Stimulated activated CD8-positive, alpha-beta memory T cell treated with anti-CD3 and anti-CD28 coated beads, Interleukin-2, amount 100 ng/mL, for 1 hour (primary cell): ENCODE measurements around the gene CYP3A5.
"Not testable (repeated sequence)": the region's sequence is repeated elsewhere in the genome, so short reads cannot be mapped to it uniquely, and the experiment has no call there.

Experiments
- DNase-seq, 2 donors: peaks; one replicate each; pipeline ENCODE4 v3.0.0-alpha.2; 2020; ENCODE audit warnings: low read depth in 2 of 2

The CYP3A5 gene

DNA sequence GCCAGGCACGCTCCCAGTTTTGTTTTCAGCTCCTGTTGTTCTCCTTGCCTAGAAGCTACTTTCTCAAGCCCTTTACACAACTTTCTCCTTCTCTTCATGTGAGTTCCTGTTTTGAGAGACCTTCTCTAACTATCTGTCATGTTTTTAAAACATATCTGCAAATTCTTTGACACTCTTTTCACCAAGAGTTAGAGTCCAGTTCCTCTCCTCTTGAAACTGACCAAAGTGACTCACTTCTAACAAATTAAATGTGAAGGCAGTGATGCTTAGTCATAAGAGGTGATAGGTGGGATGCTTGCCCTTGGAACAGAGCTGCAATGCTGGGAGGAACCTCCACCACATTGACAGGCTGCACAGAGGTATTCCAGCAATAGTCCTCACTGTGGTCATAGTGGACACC, 37.8 kb downstream of the CYP3A5 start:
- no peak for DNase-seq

GRCh38 chr7:99639267-99639666, 40.5 kb downstream of the CYP3A5 start:
- DNase-seq = no peak

GRCh38 chr7:99638731-99639130, 41.1 kb downstream of the CYP3A5 start:
- DNase-seq = no peak

- DNase-seq = not testable (repeated sequence)
Measured at GRCh38 chr7:99637414-99637813, 42.4 kb downstream of the CYP3A5 start.

DNA sequence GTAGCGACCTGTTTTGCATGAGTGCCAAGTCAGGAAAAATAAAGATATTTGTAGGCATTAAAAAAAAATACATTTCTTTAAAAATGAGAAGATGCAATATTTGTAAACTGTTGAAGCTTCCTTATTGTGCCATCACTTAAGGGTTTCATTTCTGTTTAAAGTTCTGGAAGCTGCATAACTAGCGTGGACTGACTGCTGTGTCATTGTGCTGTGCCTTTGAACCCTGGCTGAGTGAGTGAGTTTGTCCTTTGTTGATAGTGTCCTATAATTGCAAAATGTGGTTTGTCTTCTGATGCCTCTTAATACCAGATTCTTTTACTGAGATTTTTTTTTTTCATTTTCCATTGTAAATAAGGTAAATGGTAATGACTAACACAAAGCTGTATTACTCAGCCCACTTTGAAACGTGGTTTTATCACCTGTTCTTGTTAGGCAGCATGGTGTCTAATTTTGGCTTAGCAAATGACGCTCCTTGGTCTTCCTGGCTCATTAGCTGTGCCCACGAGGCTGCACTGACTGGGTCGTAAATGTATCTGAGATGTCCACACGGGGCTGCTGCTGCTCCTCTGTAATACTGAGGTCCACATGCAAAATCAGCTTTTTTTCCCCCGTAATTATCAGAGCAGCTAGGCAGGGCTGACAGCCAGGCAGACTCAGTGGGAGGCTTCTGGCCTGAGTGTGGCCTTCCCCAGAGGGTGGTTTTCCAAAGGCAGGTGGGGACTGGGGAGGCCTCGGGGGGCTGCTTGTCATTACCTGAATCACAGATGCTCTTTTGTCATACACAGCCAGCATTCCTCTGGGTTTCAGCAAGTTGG, 48.3 kb downstream of the CYP3A5 start:
- no peak for DNase-seq

DNA sequence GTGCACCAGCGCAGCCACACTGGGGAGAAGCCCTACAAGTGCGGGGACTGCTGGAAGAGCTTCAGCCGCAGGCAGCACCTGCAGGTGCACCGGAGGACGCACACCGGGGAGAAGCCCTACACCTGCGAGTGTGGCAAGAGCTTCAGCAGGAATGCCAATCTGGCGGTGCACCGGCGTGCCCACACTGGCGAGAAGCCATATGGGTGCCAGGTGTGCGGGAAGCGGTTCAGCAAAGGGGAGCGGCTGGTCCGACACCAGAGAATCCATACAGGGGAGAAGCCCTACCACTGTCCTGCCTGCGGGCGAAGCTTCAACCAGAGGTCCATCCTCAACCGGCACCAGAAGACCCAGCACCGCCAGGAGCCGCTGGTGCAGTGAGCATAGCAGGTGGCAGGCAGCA, 50.2 kb downstream of the CYP3A5 start:
- no peak for DNase-seq

- DNase-seq = no peak
Measured at GRCh38 chr7:99628471-99629465, 51.0 kb downstream of the CYP3A5 start.

DNA sequence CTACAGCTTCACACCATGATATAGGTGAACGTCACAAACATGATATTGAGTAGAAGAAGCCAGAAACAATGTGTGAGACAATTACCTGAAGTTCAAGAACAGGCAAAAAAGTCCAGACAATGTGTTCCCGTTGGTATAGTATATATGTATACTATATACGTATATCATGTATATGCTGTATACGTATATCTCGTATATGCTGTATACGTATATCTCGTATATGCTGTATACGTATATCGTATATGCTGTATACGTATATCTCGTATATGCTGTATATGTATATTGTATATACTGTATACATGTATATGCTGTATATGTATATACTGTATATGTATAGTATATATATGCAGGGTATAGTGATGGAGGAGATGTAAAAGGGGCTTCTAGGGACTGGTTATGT, 52.3 kb downstream of the CYP3A5 start:
- DNase-seq = no peak

DNA sequence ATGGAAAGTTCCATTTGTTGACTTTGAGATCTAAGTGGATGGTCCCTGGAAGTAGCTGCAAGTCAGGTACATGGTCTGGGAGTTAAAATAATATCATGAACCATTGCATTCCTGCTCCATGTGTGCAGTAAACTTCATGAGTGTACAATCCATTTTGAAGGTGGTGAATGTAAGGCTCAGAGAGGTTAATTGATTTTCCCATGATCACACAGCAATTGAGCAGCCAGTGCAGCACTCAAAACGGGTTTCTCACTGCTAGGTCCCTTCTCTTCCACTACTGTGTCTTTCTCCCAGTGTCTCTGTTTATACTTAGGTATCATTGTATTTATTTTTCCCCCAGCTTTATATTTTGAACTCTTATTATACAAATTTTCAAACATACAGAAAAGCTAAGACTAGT, 53.1 kb downstream of the CYP3A5 start:
- DNase-seq = no peak

GRCh38 chr7:99625961-99626360, 53.8 kb downstream of the CYP3A5 start:
- no peak for DNase-seq

DNA sequence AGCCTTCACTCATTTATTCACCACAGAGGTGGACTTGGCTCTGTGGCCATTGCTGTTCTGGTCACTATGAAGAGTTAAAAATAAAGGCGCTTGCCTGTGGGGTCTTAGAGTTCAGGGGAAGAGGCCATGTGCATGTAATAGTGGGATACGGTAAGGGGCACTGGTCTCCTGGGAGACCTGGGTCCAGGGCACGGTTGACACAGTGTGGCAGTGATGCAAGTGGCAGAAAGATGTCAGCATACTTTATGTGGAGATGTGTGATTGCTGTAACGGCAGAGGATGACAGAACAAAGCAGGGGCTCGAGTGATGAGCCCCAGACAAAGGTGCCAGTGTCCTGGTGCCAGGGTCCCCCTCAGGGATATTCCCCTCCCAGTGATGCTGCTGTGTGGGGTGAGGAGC, 54.5 kb downstream of the CYP3A5 start:
- no peak for DNase-seq

- peak; percentile 40 to 41 for DNase-seq
Measured at GRCh38 chr7:99624484-99624883, 55.3 kb downstream of the CYP3A5 start.

GRCh38 chr7:99623702-99624447, 55.9 kb downstream of the CYP3A5 start:
- DNase-seq = no peak

- DNase-seq = no peak
Measured at GRCh38 chr7:99623091-99623693, 56.6 kb downstream of the CYP3A5 start.

DNA sequence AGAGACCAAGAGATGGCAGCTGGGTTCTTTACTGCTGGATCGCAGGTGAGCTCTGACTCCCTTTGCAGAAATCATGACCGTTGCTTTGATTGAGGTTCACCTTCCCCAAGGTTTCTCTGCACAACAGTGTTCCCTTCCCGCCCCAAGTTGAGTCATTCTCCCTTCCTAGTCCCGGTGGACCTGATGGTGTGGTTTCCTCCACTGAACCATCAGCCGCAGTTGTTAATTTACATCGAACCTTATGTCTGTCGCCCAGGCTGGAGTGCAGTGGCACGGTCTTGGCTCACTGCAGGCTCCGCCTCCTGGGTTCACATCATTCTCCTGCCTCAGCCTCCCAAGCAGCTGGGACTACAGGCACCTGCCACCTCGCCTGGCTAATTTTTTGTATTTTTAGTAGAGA, 57.2 kb downstream of the CYP3A5 start:
- DNase-seq = no peak

DNA sequence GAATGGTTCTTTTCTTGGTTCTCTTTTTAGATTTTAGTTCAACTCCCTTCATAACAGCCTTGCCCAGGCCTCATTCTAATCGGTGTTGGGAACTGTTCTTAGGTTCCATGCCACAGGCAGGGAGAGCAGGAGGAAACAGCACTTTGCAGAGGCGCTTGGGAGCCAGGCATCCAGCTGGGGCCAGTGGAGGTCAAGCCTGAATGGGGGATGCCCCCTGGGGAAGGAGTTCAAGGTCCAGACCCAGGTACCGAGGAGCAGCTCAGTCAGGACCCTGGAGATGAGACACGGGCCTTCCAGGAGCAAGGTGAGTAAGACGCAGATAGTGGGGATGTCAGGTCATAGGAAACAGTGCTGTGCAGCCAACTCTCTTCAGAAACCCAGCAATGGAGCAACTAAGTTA, 58.5 kb downstream of the CYP3A5 start:
- DNase-seq = no peak

DNA sequence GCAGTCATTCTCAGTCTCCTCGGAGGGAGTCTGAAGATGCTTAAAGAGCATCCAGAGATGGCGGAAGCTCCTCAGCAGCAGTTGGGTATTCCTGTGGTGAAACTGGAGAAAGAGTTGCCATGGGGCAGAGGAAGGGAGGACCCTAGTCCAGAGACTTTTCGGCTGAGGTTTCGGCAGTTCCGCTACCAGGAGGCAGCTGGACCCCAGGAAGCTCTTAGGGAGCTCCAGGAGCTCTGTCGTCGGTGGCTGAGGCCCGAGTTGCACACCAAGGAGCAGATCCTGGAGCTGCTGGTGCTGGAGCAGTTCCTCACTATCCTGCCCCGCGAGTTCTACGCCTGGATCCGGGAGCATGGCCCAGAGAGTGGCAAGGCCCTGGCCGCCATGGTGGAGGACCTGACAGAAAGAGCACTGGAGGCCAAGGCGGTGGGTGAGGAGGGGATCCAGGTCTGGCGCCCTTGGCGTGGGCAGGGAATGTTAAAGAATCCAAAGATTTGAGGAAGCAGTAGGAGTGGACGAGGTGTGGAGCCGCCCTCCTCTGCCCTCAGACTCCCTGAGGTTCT, 60.1 kb downstream of the CYP3A5 start:
- no peak for DNase-seq

DNA sequence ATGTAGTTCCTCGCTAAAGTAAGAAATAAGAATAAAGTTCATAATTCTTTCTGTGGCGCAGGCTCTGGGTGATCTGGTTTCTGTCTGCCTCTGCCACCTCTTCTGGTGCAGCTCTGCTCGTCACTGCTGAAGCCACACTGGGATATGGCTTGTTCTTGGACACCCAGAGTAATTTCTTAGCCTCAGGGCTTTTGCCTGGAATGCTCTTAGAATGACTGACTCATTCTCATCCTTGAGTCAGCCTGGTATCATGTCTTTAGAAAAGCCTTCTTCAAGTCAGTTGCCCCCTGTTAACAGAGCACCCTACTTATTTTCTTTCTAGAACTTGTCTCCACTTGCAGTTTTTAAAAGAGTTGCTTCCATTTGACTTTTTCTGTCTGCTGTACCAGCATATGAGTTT, 61.1 kb downstream of the CYP3A5 start:
- DNase-seq = no peak

DNA sequence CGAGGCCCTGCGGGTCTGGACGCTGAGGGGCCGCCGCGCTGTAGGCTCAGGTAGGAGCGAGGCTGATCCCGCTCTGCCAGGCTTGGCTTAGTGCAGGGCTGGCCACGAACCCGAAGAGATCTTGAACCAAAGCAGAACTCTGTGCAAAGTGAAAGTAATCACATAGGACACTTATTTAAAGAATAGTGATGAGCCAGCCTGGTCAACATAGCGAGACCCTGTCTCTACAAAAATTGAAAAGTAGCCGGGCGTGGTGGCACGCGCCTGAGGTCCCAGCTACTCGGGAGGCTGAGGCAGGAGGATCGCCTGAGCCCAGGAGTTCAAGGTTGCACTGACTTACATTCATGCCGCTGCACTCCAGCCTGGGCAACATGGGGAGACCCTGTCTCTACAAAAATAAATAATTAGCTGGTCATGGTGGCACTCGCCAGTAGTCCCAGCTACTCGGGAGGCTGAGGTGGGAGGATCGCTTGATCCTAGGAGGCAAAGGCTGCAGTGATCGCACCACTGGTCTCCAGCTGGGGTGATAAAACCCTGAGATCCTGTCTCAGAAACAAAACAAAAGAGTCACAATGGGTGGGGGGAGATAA, 62.5 kb downstream of the CYP3A5 start:
- no peak for DNase-seq

GRCh38 chr7:99616359-99617191, 63.2 kb downstream of the CYP3A5 start, which contains the start of gene ZSCAN25:
ZSCAN25 (plus strand) TSS chr7:99616946; CDS start chr7:99619607, 2,661 bp downstream.
- DNase-seq = peak; percentile 67 to 75
